Measurements from ENCODE around the gene ILDR1. TPM values are rescaled to one million over a fixed set of nuclear protein-coding genes. Genes with fewer than 3 reads are reported as not detected.

The ILDR1 gene
- polyA plus RNA-seq, 1 donor from 2014 or later: not detected

- Histone ChIP-seq H3K27ac (ENCODE audit: low read length) (no peak overlapping the region), H3K9ac (ENCODE audit: low read length) (no peak overlapping the region), H3K4me3 (ENCODE audit: low read length) (no peak overlapping the region), H3K9me2 (ENCODE audit: insufficient read depth, low read length) (no peaks in the 10 kb centered on the region), H3K4me2 (ENCODE audit: low read length) (no peak overlapping the region), H3F3A (ENCODE audit: insufficient read depth, low read length, poor library complexity, severe bottlenecking) (no peaks in the 10 kb centered on the region), H3K27me3 (ENCODE audit: insufficient read depth, low read depth, low read length) (no peaks in the 10 kb centered on the region), H3K36me3 (ENCODE audit: insufficient read depth, low read length) (no peaks in the 10 kb centered on the region), H3K79me2 (replicated peaks; ENCODE audit: insufficient read depth, low read length) (no peaks in the 10 kb centered on the region), H2AFZ (ENCODE audit: low read depth, low read length) (no peak overlapping the region), H4K20me1 (ENCODE audit: insufficient read depth) (no peaks in the 10 kb centered on the region), H3K9me3 (ENCODE audit: low read length) (no peaks in the 10 kb centered on the region)
- TF ChIP-seq POLR2AphosphoS5 (IDR thresholded peaks at IDR 0.05) (no peak), CTCF (IDR thresholded peaks at IDR 0.05; ENCODE audit: poor library complexity, severe bottlenecking) (no peak), EZH2 (IDR thresholded peaks at IDR 0.05; ENCODE audit: borderline replicate concordance, insufficient read depth, low read length, poor library complexity, severe bottlenecking) (no peak), SMC3 (conservative IDR thresholded peaks at IDR 0.05; ENCODE audit: poor library complexity) (no peak), MXI1 (conservative IDR thresholded peaks at IDR 0.05; ENCODE audit: poor library complexity, severe bottlenecking) (no peak), EP300 (conservative IDR thresholded peaks at IDR 0.05; ENCODE audit: poor library complexity, severe bottlenecking) (no peak), TAF1 (IDR thresholded peaks at IDR 0.05; ENCODE audit: low read depth) (no peak)
Observed at GRCh38 chr3:121997372-121997771, 24.7 kb downstream of the ILDR1 start.

GRCh38 chr3:121996441-121996840, 25.6 kb downstream of the ILDR1 start:
- Histone ChIP-seq H3K4me2 (ENCODE audit: low read length) (no peak overlapping the region), H3K36me3 (ENCODE audit: insufficient read depth, low read length) (no peaks in the 10 kb centered on the region), H3F3A (ENCODE audit: insufficient read depth, low read length, poor library complexity, severe bottlenecking) (no peaks in the 10 kb centered on the region), H3K27ac (ENCODE audit: low read length) (no peak overlapping the region), H3K79me2 (replicated peaks; ENCODE audit: insufficient read depth, low read length) (no peaks in the 10 kb centered on the region), H4K20me1 (ENCODE audit: insufficient read depth) (no peaks in the 10 kb centered on the region), H3K4me3 (ENCODE audit: low read length) (no peak overlapping the region), H3K9me2 (ENCODE audit: insufficient read depth, low read length) (no peaks in the 10 kb centered on the region), H3K9ac (ENCODE audit: low read length) (no peak overlapping the region), H2AFZ (ENCODE audit: low read depth, low read length) (no peak overlapping the region), H3K27me3 (ENCODE audit: insufficient read depth, low read depth, low read length) (no peaks in the 10 kb centered on the region), H3K9me3 (ENCODE audit: low read length) (no peaks in the 10 kb centered on the region)
- no peak for TF ChIP-seq POLR2AphosphoS5 (IDR thresholded peaks at IDR 0.05)
- TF ChIP-seq MXI1 (conservative IDR thresholded peaks at IDR 0.05; ENCODE audit: poor library complexity, severe bottlenecking): no peak
- TF ChIP-seq EZH2 (IDR thresholded peaks at IDR 0.05; ENCODE audit: borderline replicate concordance, insufficient read depth, low read length, poor library complexity, severe bottlenecking): no peak
- TF ChIP-seq EP300 (conservative IDR thresholded peaks at IDR 0.05; ENCODE audit: poor library complexity, severe bottlenecking): no peak
- no peak for TF ChIP-seq SMC3 (conservative IDR thresholded peaks at IDR 0.05; ENCODE audit: poor library complexity)
- TF ChIP-seq RAD21 (conservative IDR thresholded peaks at IDR 0.05): no peak
- no peak for TF ChIP-seq TAF1 (IDR thresholded peaks at IDR 0.05; ENCODE audit: low read depth)
- TF ChIP-seq CTCF (IDR thresholded peaks at IDR 0.05; ENCODE audit: poor library complexity, severe bottlenecking): no peak
- TF ChIP-seq, protein P1, sequence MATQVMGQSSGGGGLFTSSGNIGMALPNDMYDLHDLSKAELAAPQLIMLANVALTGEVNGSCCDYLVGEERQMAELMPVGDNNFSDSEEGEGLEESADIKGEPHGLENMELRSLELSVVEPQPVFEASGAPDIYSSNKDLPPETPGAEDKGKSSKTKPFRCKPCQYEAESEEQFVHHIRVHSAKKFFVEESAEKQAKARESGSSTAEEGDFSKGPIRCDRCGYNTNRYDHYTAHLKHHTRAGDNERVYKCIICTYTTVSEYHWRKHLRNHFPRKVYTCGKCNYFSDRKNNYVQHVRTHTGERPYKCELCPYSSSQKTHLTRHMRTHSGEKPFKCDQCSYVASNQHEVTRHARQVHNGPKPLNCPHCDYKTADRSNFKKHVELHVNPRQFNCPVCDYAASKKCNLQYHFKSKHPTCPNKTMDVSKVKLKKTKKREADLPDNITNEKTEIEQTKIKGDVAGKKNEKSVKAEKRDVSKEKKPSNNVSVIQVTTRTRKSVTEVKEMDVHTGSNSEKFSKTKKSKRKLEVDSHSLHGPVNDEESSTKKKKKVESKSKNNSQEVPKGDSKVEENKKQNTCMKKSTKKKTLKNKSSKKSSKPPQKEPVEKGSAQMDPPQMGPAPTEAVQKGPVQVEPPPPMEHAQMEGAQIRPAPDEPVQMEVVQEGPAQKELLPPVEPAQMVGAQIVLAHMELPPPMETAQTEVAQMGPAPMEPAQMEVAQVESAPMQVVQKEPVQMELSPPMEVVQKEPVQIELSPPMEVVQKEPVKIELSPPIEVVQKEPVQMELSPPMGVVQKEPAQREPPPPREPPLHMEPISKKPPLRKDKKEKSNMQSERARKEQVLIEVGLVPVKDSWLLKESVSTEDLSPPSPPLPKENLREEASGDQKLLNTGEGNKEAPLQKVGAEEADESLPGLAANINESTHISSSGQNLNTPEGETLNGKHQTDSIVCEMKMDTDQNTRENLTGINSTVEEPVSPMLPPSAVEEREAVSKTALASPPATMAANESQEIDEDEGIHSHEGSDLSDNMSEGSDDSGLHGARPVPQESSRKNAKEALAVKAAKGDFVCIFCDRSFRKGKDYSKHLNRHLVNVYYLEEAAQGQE (IDR thresholded peaks at IDR 0.05; ENCODE audit: borderline replicate concordance): no peak

Measured in neural cell (in vitro differentiated cells).